ENCODE data around the gene GPR6.

- TF ChIP-seq YY1 (IDR thresholded peaks at IDR 0.05; ENCODE audit: insufficient read depth, insufficient read length), result no peak
- no peak for TF ChIP-seq ZNF274 (IDR thresholded peaks at IDR 0.05; ENCODE audit: low read depth, low read length)
- TF ChIP-seq SUZ12 (IDR thresholded peaks at IDR 0.05; ENCODE audit: extremely low read depth, insufficient read depth, insufficient read length), result no peak
These were observed 39.8 kb downstream of the GPR6 start for GRCh38 chr6:110017946-110018345.
